Gastrocnemius medialis (tissue), 4 donors: ENCODE measurements around the gene CDH4. TPM values are rescaled to one million over a fixed set of nuclear protein-coding genes. Genes with fewer than 3 reads are reported as not detected.

Source experiments
- ATAC-seq, 2 donors: fragments of 150-250 bp; one replicate each; pipeline ENCODE4 v1.9.1; 2016
- DNase-seq, 2 donors: peaks; one replicate each; pipeline ENCODE4 v3.0.0-alpha.2; 2019
- H3K27ac ChIP-seq, 4 donors: fragments of 200-600 bp; sonication (generic); 1 replicate in 1 of 4; 2 replicates in 3 of 4; pipeline ENCODE4 v1.5.1; 2016 to 2018; ENCODE audit warnings: mild to moderate bottlenecking in 2 of 4, moderate library complexity in 1 of 4
- H3K27me3 ChIP-seq, 3 donors: fragments of 200-600 bp; sonication (generic) in 2 of 3; 1 replicate in 1 of 3; 2 replicates in 2 of 3; pipeline versions ENCODE4 v1.5.1 to v1.6.0; 2016 to 2019; ENCODE audit warnings: mild to moderate bottlenecking in 1 of 3, moderate library complexity in 1 of 3
- H3K36me3 ChIP-seq, 2 donors: fragments of 200-600 bp; sonication (generic) in 1 of 2; one replicate each; pipeline ENCODE4 v1.5.1; 2017 to 2018
- H3K4me1 ChIP-seq, 2 donors: fragments of 200-600 bp; sonication (generic) in 1 of 2; one replicate each; pipeline ENCODE4 v1.5.1; 2016 to 2017; ENCODE audit warnings: mild to moderate bottlenecking in 2 of 2
- H3K4me3 ChIP-seq, 4 donors: fragments of 200-600 bp; sonication (generic) in 3 of 4; 1 replicate in 1 of 4; 2 replicates in 3 of 4; pipeline ENCODE4 v1.5.1; 2016 to 2019; ENCODE audit warnings: mild to moderate bottlenecking in 2 of 4
- H3K9me3 ChIP-seq, 3 donors: fragments of 200-600 bp; sonication (generic) in 2 of 3; 1 replicate in 1 of 3; 2 replicates in 2 of 3; pipeline ENCODE4 v1.5.1; 2016 to 2019
- CTCF ChIP-seq, 5 experiments: fragments of 450-650 bp in 3 of 5; fragments of 200-600 bp in 2 of 5; sonication (generic) in 2 of 5; IDR thresholded peaks in 4 of 5; conservative IDR thresholded peaks in 1 of 5; 1 replicate in 4 of 5; 2 replicates in 1 of 5; pipeline ENCODE4 v1.5.1; 2016 to 2019; ENCODE audit warnings: antibody characterized with exemption in 5 of 5, mild to moderate bottlenecking in 3 of 5, moderate library complexity in 3 of 5
- POLR2A ChIP-seq, 2 donors: fragments of 450-650 bp; IDR thresholded peaks; one replicate each; pipeline ENCODE4 v1.6.1; 2017; ENCODE audit warnings: antibody characterized with exemption in 2 of 2, mild to moderate bottlenecking in 2 of 2, moderate library complexity in 2 of 2
- in situ Hi-C, 4 donors: fragments of 200-750 bp; cut with MboI; loops; one replicate each; pipeline versions ENCODE4 v1.15.0 to v1.8.0; 2017; ENCODE audit warnings: low sequenced_read_pairs in 4 of 4
- intact Hi-C: fragments of 100-400 bp; cut with DNase I; formaldehyde crosslinking; loops from one replicate; pipeline ENCODE4 v1.15.1; 2023; ENCODE audit warnings: low total_unique reads
- total RNA-seq, 4 donors: library from RNA; depleted of rRNA; stranded (reverse); fragments of >200 nt; gene quantifications; one replicate each; pipeline versions ENCODE4 v1.1.0 to v1.2.3, GENCODE V29; 2016

The CDH4 gene
- total RNA-seq, 4 donors from 2014 or later: 0.38 to 1.2 (median 0.86) TPM

DNA sequence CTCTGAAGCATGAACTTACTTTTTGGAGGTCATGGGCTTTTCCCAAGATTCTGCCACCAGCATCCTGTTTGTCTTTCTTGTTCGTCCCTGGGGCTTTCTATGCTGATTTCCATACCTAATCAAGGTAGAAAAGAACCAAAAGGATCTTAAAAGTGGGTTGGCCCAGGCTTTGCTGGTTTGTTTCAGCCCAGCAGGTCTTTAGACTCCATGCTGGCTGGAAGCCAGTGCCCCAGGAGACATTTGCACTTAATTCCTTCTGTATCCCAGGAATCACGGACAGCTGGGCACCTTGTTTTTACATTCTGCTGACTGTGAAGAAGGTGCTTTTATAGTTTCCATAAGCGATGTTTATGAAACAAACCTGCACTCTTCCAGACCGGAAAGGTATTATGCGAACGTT is 195.9 kb downstream of the CDH4 start:
- TF ChIP-seq CTCF (IDR thresholded peaks at IDR 0.05 in 4 of 5, conservative IDR thresholded peaks at IDR 0.05 in 1 of 5) (no peak), POLR2A (IDR thresholded peaks at IDR 0.05) (no peak)

GRCh38 chr20:61448386-61448785 is 196.3 kb downstream of the CDH4 start:
- Histone ChIP-seq H3K9me3 (no peaks in the 10 kb centered on the region), H3K27ac (no peak overlapping the region), H3K27me3 (peaks cover 0 to 5% (median 0%) of the 10 kb centered on the region in 3 donors), H3K4me1 (no peaks in the 10 kb centered on the region), H3K4me3 (no peak overlapping the region), H3K36me3 (no peaks in the 10 kb centered on the region)
- in situ Hi-C loops: no loop called here
- TF ChIP-seq POLR2A (IDR thresholded peaks at IDR 0.05) (no peak), CTCF (IDR thresholded peaks at IDR 0.05 in 4 of 5, conservative IDR thresholded peaks at IDR 0.05 in 1 of 5) (no peak)
- ATAC-seq (no peak), DNase-seq (no peak)
- intact Hi-C loops: no loop called here

More for the DNA sequence above, 195.9 kb downstream of the CDH4 start:
- Histone ChIP-seq H3K36me3 (no peaks in the 10 kb centered on the region), H3K4me1 (no peaks in the 10 kb centered on the region), H3K4me3 (no peak overlapping the region), H3K27me3 (peaks cover 0 to 5% (median 0%) of the 10 kb centered on the region in 3 donors), H3K9me3 (no peaks in the 10 kb centered on the region), H3K27ac (no peak overlapping the region)
- no peak for DNase-seq
- intact Hi-C loops (no loop called here), in situ Hi-C loops (no loop called here)
- no peak for ATAC-seq

DNA sequence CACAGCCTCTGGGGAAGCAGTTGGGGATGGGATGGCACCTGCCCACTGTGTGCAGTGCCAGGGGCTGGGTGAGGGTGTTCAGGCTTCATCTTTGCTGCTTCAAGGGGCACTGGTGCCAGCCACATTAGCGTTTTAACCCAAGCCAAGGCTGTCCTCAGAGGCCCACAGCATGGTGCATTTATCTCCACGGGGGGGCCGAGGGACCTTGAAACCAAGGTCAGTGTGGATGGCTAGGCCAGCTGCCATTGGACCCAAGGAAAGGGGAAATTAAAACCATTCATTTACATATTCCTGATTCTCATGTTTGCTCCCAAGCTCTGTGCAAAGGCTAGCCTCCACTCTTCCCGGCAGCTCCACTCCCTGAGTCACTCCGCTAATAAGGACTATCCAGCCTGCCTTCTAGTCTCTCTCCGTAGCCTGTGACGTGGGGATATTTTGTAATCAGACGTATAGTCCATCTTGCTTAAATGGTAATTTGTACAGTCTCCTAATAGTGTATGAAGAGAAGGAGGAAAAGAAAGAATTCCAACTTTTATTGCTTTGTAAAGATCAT is 197.1 kb downstream of the CDH4 start:
- H3K4me1 ChIP-seq: no peaks in the 10 kb centered on the region
- H3K9me3 ChIP-seq: no peaks in the 10 kb centered on the region
- in situ Hi-C loops (no loop called here), intact Hi-C loops (no loop called here)
- H3K27ac ChIP-seq: no peak overlapping the region
- no peak overlapping the region for H3K4me3 ChIP-seq
- ATAC-seq (no peak), DNase-seq (no peak)
- no peaks in the 10 kb centered on the region for H3K36me3 ChIP-seq
- TF ChIP-seq CTCF (IDR thresholded peaks at IDR 0.05 in 4 of 5, conservative IDR thresholded peaks at IDR 0.05 in 1 of 5) (no peak), POLR2A (IDR thresholded peaks at IDR 0.05) (no peak)
- H3K27me3 ChIP-seq: peaks cover 0 to 5% (median 0%) of the 10 kb centered on the region in 3 donors

DNA sequence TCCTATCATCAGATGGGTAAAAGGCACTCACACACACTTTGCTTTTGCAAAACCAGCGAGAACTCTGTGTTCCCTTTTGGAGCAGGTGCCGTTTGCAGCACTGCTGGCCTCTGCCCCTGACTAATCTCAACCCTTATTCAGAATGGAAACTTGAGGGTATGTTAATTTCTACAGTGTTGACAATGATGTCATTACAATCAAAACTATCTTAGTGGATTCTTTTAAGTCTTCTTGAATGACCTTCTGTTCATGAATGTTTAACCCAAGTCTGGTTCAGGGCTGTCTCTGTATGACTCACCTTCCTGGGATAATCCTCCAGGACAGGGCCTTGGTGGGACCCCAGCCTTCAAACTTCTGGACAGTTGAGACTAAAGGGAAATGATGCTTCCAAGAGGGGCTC is 197.9 kb downstream of the CDH4 start:
- Histone ChIP-seq H3K4me3 (no peak overlapping the region), H3K27ac (no peak overlapping the region), H3K36me3 (no peaks in the 10 kb centered on the region), H3K4me1 (no peaks in the 10 kb centered on the region), H3K9me3 (no peaks in the 10 kb centered on the region), H3K27me3 (peaks cover 0 to 2% (median 0%) of the 10 kb centered on the region in 3 donors)
- TF ChIP-seq CTCF (IDR thresholded peaks at IDR 0.05 in 4 of 5, conservative IDR thresholded peaks at IDR 0.05 in 1 of 5) (no peak), POLR2A (IDR thresholded peaks at IDR 0.05) (no peak)
- in situ Hi-C loops: no loop called here
- DNase-seq (no peak), ATAC-seq (no peak)
- intact Hi-C loops: no loop called here

GRCh38 chr20:61450549-61450948 is 198.5 kb downstream of the CDH4 start:
- in situ Hi-C loops: no loop called here
- Histone ChIP-seq H3K4me1 (no peaks in the 10 kb centered on the region), H3K27ac (no peak overlapping the region), H3K9me3 (no peaks in the 10 kb centered on the region), H3K27me3 (no peaks in the 10 kb centered on the region), H3K36me3 (no peaks in the 10 kb centered on the region), H3K4me3 (no peak overlapping the region)
- DNase-seq (no peak), ATAC-seq (no peak)
- intact Hi-C loops: no loop called here
- no peak for TF ChIP-seq CTCF (IDR thresholded peaks at IDR 0.05 in 4 of 5, conservative IDR thresholded peaks at IDR 0.05 in 1 of 5)
- TF ChIP-seq POLR2A (IDR thresholded peaks at IDR 0.05): no peak
